Lower lobe of right lung (tissue), 2 donors: ENCODE results near the gene DNAJB13. TPM values are rescaled to one million over a fixed set of nuclear protein-coding genes. Genes with fewer than 3 reads are reported as not detected.

ENCODE experiments used
- ATAC-seq, 2 donors: fragments of 200-7000 bp; cut with Tn5 transposase; one replicate each; pipeline ENCODE4 v1.9.1; 2020 to 2022; ENCODE audit warnings: mild to moderate bottlenecking in 2 of 2, moderate library complexity in 2 of 2
- DNase-seq: peaks from one replicate; pipeline ENCODE4 v3.0.0-alpha.2; 2020
- H3K27ac ChIP-seq: fragments of 200-600 bp; one replicate; pipeline ENCODE4 v1.8.0; 2022
- H3K27me3 ChIP-seq: fragments of 200-600 bp; one replicate; pipeline ENCODE4 v1.8.0; 2022; ENCODE audit warnings: low read depth
- H3K36me3 ChIP-seq: fragments of 200-600 bp; one replicate; pipeline ENCODE4 v1.8.0; 2022; ENCODE audit warnings: mild to moderate bottlenecking
- H3K4me1 ChIP-seq: fragments of 200-600 bp; one replicate; pipeline ENCODE4 v1.8.0; 2022
- H3K4me3 ChIP-seq: fragments of 200-600 bp; one replicate; pipeline ENCODE4 v1.8.0; 2022; ENCODE audit warnings: mild to moderate bottlenecking
- H3K9me3 ChIP-seq: fragments of 200-600 bp; one replicate; pipeline ENCODE4 v1.8.0; 2022
- intact Hi-C: fragments of 100-400 bp; cut with DNase I; formaldehyde crosslinking; loops from one replicate; pipeline ENCODE4 v1.11.0; 2022
- total RNA-seq: library from RNA; stranded (reverse); fragmentation: NEBNext Ultra II Directional; extraction: Animal tissue kit (Norgen Biotek cat#: 25700); gene quantifications from one replicate; pipeline ENCODE4 v1.2.1, GENCODE V29; 2021
- TF ChIP-seq, protein P1 (sequence below): fragments of 200-600 bp; IDR thresholded peaks from one replicate; pipeline ENCODE4 v1.8.0; 2022; ENCODE audit warnings: antibody characterized with exemption, mild to moderate bottlenecking
- donor health status: DM: no; HTN: yes; CAD: no; lungs with severe emphysema.

The DNAJB13 gene
- total RNA-seq, 1 donor from 2014 or later = 7.5 TPM

DNA sequence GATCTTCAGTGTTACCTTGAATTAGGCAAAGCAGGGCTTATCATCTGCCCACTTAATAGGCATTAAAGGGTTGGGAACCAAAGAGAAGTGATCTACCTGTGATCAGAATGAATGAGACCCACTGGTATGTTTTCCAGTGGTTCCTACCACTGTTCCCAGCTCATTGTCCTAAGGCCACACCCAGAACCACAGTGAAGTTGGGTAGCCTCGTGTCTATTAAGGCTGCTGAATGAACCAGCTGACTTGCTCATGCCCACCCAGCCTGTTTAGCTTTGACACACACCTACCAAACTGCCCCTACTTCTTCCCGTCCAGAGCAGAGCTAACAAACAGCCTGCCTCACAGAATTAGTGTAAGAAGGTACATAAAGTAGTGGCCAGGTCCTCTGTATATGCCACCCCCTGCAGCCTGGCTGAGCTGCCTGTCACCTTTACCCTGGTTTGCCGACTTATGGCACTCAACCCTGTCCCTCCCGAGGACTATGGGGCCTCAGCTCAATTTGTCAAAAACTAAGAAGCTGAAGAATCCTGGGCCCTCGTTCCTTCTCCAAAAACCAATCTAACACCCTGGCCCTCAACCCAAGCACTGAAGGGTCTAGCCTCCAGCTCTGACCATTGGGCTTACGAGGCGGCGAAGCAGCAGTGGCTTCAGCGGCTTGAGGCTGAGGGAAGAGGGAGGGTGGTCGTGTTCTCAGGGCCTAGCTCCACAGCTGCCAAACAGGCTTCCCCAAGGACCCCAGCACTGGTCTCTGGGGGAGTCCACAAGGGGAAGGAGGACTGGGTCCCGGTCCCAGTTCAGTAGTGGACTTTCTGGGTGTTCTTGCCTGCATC is 22.0 kb downstream of the DNAJB13 start:
- Histone ChIP-seq H3K9me3 (no peaks in the 10 kb centered on the region), H3K4me1 (peaks cover 24% of the 10 kb centered on the region), H3K27ac (no peak overlapping the region), H3K27me3 (no peaks in the 10 kb centered on the region), H3K36me3 (peaks cover 36% of the 10 kb centered on the region), H3K4me3 (no peak overlapping the region)
- DNase-seq = no peak
- TF ChIP-seq, protein P1, sequence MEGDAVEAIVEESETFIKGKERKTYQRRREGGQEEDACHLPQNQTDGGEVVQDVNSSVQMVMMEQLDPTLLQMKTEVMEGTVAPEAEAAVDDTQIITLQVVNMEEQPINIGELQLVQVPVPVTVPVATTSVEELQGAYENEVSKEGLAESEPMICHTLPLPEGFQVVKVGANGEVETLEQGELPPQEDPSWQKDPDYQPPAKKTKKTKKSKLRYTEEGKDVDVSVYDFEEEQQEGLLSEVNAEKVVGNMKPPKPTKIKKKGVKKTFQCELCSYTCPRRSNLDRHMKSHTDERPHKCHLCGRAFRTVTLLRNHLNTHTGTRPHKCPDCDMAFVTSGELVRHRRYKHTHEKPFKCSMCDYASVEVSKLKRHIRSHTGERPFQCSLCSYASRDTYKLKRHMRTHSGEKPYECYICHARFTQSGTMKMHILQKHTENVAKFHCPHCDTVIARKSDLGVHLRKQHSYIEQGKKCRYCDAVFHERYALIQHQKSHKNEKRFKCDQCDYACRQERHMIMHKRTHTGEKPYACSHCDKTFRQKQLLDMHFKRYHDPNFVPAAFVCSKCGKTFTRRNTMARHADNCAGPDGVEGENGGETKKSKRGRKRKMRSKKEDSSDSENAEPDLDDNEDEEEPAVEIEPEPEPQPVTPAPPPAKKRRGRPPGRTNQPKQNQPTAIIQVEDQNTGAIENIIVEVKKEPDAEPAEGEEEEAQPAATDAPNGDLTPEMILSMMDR = no peak
- ATAC-seq = no peak
- intact Hi-C loops = no loop called here

DNA sequence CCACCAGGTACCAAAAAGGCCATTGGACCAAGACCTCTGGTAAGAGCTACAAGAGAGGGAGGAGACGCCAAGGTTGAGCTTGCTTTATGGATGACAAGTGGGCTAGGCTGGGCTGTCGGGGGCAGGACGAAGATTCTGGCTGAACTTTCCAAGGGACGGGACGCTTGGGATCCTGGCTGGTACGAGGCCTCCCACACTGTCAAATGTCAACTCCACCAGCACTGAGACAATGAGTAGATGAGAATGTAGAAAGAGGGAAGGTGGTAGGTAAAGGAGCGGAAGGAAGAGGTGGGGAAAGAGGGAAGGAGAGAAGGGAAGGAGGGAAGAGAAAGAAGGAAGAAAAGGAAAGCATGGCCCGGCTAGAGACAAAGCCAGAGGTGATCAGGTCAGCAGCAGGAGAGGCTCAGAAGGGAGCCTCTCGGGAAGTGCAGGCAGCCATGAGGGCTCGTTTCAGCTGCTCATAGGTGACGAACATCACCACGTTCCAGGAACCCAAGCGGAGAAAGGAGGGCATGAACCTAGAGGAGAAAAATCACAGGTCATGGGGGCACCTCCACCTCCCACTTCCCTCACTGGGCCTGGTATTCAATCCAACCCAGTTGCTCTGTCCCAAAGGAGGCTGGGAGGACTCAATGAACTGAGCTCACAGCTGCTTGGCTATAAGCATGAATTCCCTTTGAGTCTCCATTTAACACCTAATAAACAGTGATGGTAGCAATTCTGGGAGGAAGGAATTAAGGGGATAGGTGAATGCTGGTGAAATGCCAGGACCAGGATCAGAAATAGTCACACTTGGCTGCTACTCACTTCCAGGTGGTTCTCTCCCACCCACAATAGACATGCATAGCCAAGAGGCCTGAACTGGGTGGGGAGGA is 24.0 kb downstream of the DNAJB13 start:
- H3K9me3 ChIP-seq = no peaks in the 10 kb centered on the region
- H3K27ac ChIP-seq = peak overlapping the region; percentile 41
- intact Hi-C loops = no loop called here
- TF ChIP-seq, protein P1 = no peak
- ATAC-seq = no peak
- no peak for DNase-seq
- peaks cover 46% of the 10 kb centered on the region for H3K36me3 ChIP-seq
- no peaks in the 10 kb centered on the region for H3K27me3 ChIP-seq
- peaks cover 44% of the 10 kb centered on the region for H3K4me1 ChIP-seq
- no peak overlapping the region for H3K4me3 ChIP-seq

DNA sequence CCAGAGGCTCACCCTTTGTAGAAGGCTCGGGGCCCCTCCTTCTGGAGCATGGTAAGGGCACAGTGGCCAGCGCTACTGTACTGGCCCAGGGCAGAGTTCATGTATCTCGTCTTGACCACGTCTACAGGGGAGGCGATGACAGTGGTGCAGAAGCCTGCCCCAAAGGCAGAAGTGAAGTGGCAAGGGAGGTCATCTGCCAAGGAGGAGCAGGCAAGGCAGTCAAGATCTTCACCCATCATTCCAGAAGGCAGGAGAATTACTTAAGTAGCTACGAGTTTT is 24.6 kb downstream of the DNAJB13 start:
- ATAC-seq = no peak
- intact Hi-C loops = no loop called here
- DNase-seq = no peak
- Histone ChIP-seq H3K4me3 (no peak overlapping the region), H3K36me3 (peaks cover 52% of the 10 kb centered on the region), H3K27ac (no peak overlapping the region), H3K9me3 (no peaks in the 10 kb centered on the region), H3K27me3 (no peaks in the 10 kb centered on the region), H3K4me1 (peaks cover 49% of the 10 kb centered on the region)
- TF ChIP-seq, protein P1 = no peak

DNA sequence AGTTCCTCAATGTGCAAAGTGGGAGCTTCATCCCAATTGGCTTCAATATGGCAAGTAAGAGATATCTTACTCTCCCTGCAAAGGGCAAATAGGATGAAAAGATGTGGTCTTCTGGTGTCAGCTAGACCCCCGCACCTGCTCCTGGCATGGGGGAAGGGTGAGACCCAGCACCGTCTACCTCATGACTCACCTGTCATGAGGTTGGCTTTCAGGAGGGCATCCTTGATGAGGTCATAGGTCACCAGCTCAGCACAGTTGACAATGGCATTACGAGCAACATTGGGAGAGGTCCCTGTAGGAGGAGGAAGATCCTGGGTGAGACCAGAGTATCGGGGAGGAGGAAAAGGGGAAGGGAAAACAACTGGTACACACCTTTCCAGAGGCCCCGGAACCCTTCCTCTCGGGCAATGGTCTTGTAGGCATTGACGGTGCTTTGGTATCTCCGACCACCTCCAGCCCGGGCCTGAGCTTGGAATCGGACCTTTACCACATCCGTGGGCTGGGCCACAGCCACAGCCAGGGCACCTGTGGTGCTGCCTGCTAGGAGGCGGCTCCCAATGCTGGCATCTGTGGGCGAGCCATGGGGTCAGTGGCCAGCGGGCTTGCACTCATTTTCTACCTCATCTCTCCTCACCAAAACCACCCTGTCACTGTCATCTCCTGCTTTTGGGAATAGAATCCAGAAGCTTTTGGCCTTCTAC is 25.8 kb downstream of the DNAJB13 start:
- ATAC-seq (no peak), DNase-seq (no peak)
- H3K27ac ChIP-seq = no peak overlapping the region
- H3K4me1 ChIP-seq = peaks cover 61% of the 10 kb centered on the region
- TF ChIP-seq, protein P1 = no peak
- no peaks in the 10 kb centered on the region for H3K9me3 ChIP-seq
- intact Hi-C loops = no loop called here
- peaks cover 56% of the 10 kb centered on the region for H3K36me3 ChIP-seq
- H3K27me3 ChIP-seq = no peaks in the 10 kb centered on the region
- H3K4me3 ChIP-seq = no peak overlapping the region

DNA sequence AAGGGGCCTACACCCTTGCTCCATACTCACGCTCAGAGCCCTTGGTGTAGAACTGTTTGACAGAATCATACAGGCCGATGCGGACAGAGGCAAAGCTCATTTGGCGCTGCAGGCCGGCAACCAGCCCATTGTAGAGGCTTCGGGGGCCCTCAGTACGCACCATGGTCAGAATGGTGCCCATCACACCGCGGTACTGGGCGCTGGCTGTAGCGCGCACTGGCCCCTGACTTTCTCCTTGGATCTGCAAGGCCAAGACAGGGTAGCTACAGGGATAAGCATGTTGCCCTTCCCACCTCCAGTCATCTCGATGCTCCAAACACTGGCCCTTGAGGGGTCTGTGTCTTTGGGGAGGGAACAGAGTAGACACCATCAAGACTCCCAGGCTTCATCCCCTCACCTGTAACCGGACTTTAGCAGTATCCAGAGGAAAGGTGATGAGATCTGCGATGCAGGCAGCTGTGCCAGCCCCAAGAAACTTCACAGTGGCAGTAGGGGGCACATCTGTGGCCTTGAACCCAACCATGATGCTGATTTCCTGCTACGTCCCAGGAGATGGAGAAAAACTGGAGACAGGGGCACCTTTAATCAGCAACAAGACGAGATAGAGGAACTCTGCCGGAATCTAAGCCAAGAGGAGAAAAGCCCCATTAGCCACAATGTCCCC is 27.2 kb downstream of the DNAJB13 start:
- TF ChIP-seq, protein P1 = no peak
- Histone ChIP-seq H3K36me3 (peaks cover 56% of the 10 kb centered on the region), H3K4me1 (peaks cover 61% of the 10 kb centered on the region), H3K27ac (peak overlapping the region; percentile 93), H3K4me3 (no peak overlapping the region), H3K9me3 (no peaks in the 10 kb centered on the region), H3K27me3 (no peaks in the 10 kb centered on the region)
- ATAC-seq (no peak), DNase-seq (no peak)
- intact Hi-C loops = no loop called here
